Endothelial cell of umbilical vein (primary cell): ENCODE results near the gene ASS1. TPM values are rescaled to one million over a fixed set of nuclear protein-coding genes. Genes with fewer than 3 reads are reported as not detected.

Experiments
- BruUV-seq: library from RNA; stranded (reverse); fragments of 400-500 nt; replicated peaks from 2 replicates; lab custom pipeline; 2021; lab: Mats Ljungman, UMichigan
- CTCF ChIA-PET: fragments of 300-600, 350-600 bp; sonication (Branson Sonifier 250); formaldehyde crosslinking; loops from one replicate; lab custom pipeline; 2021; ENCODE audit warnings: antibody characterized with exemption, inconsistent platforms; lab: Charles Lee
- POLR2A ChIA-PET: fragments of 300-600, 350-600 bp; sonication (Branson Sonifier 250); formaldehyde crosslinking; loops from one replicate; lab custom pipeline; 2021; ENCODE audit warnings: antibody characterized with exemption, inconsistent platforms; lab: Charles Lee
- DNase-seq: peaks from one replicate; pipeline ENCODE4 v3.0.0-alpha.2; 2011; ENCODE audit warnings: low read depth, low spot score
- FAIRE-seq: peaks from 2 replicates; lab custom pipeline; 2011; peaks lifted over from hg19 to GRCh38; lab: Jason Lieb, UNC
- H2AFZ ChIP-seq: 2 replicates; pipeline ENCODE4 v1.6.0; 2012; ENCODE audit warnings: low read depth, low read length, control low read depth, inconsistent platforms
- H3K27ac ChIP-seq: 2 replicates; pipeline ENCODE4 v1.5.1; 2011; ENCODE audit warnings: low read depth, mild to moderate bottlenecking, control low read depth, low read length, moderate library complexity; ENCODE audit not compliant: insufficient read depth
- H3K27me3 ChIP-seq, 2 experiments: 2 replicates each; pipeline versions ENCODE4 v1.6.0 to v1.6.1; 2011; ENCODE audit warnings: low read length in 2 of 2, mixed read lengths in 1 of 2; ENCODE audit not compliant: control insufficient read depth in 2 of 2, insufficient read depth in 2 of 2
- H3K36me3 ChIP-seq, 2 experiments: 2 replicates in 1 of 2; 3 replicates in 1 of 2; pipeline ENCODE4 v1.5.1; 2011; ENCODE audit warnings: low read length in 2 of 2, mild to moderate bottlenecking in 1 of 2, moderate library complexity in 1 of 2; ENCODE audit not compliant: control insufficient read depth in 2 of 2, insufficient read depth in 2 of 2; ENCODE audit errors: extremely low read depth in 1 of 2
- H3K4me1 ChIP-seq: 3 replicates; pipeline ENCODE4 v1.5.1; 2011; ENCODE audit warnings: mild to moderate bottlenecking, low read length; ENCODE audit not compliant: control insufficient read depth, insufficient read depth; ENCODE audit errors: extremely low read depth
- H3K4me2 ChIP-seq: 2 replicates; pipeline ENCODE4 v1.6.1; 2011; ENCODE audit warnings: low read length, control low read depth, mixed read lengths; ENCODE audit not compliant: insufficient read depth
- H3K4me3 ChIP-seq, 3 experiments: fragments of 200-600 bp in 1 of 3; sonication (generic), shearing (Covaris generic) in 1 of 3; replicated peaks in 1 of 3; 2 replicates each; pipeline ENCODE4 v1.5.1; 2011 to 2016; ENCODE audit warnings: control low read depth in 3 of 3, low read length in 3 of 3, mild to moderate bottlenecking in 2 of 3, inconsistent platforms in 1 of 3, low read depth in 1 of 3, moderate library complexity in 1 of 3; ENCODE audit not compliant: insufficient read depth in 1 of 3
- H3K79me2 ChIP-seq: 2 replicates; pipeline ENCODE4 v1.6.0; 2012; ENCODE audit warnings: low read length, inconsistent platforms; ENCODE audit not compliant: control insufficient read depth, insufficient read depth
- H3K9ac ChIP-seq: replicated peaks from 2 replicates; pipeline ENCODE3; 2011; ENCODE audit warnings: low read length, control low read depth; ENCODE audit not compliant: insufficient read depth; ENCODE audit errors: extremely low read depth
- H3K9me1 ChIP-seq: replicated peaks from 3 replicates; pipeline ENCODE4 v1.6.0; 2011; ENCODE audit warnings: mild to moderate bottlenecking, low read length; ENCODE audit not compliant: control insufficient read depth, insufficient read depth; ENCODE audit errors: extremely low read depth
- H3K9me3 ChIP-seq: replicated peaks from 2 replicates; pipeline ENCODE4 v1.5.1; 2012; ENCODE audit warnings: low read length, inconsistent platforms; ENCODE audit not compliant: control insufficient read depth, insufficient read depth
- H4K20me1 ChIP-seq: replicated peaks from 2 replicates; pipeline ENCODE3; 2011; ENCODE audit warnings: mild to moderate bottlenecking, low read length; ENCODE audit not compliant: control insufficient read depth, insufficient read depth; ENCODE audit errors: extremely low read depth
- CTCF ChIP-seq, 2 donors: IDR thresholded peaks; 1 replicate in 1 of 2; 2 replicates in 1 of 2; pipeline ENCODE4 v1.5.1; 2011; ENCODE audit warnings: low read length in 2 of 2, mild to moderate bottlenecking in 2 of 2, moderate library complexity in 2 of 2, control low read depth in 1 of 2, inconsistent platforms in 1 of 2, low read depth in 1 of 2; ENCODE audit not compliant: insufficient read depth in 1 of 2; ENCODE audit errors: extremely low read depth in 1 of 2
- EZH2 ChIP-seq: IDR thresholded peaks from 2 replicates; pipeline ENCODE4 v1.6.1; 2012; ENCODE audit warnings: borderline replicate concordance, low read depth, mild to moderate bottlenecking, moderate library complexity, low read length, inconsistent platforms; ENCODE audit not compliant: severe bottlenecking
- FOS ChIP-seq: IDR thresholded peaks from 2 replicates; pipeline ENCODE4 v1.6.1; 2011; ENCODE audit warnings: mild to moderate bottlenecking, low read length, moderate library complexity, borderline replicate concordance; ENCODE audit not compliant: insufficient read depth
- GATA2 ChIP-seq: IDR thresholded peaks from 2 replicates; pipeline ENCODE4 v1.7.0; 2011; ENCODE audit warnings: low read depth, mild to moderate bottlenecking, moderate library complexity, mixed read lengths, low read length; ENCODE audit not compliant: insufficient read length, insufficient read depth
- JUN ChIP-seq: IDR thresholded peaks from 2 replicates; pipeline ENCODE4 v1.6.1; 2011; ENCODE audit warnings: borderline replicate concordance, low read depth; ENCODE audit not compliant: insufficient read length, insufficient read depth
- MYC ChIP-seq: IDR thresholded peaks from one replicate; pipeline ENCODE4 v1.6.1; 2011; ENCODE audit warnings: mild to moderate bottlenecking, low read depth, low read length
- POLR2A ChIP-seq: IDR thresholded peaks from 2 replicates; pipeline ENCODE4 v1.6.1; 2012; ENCODE audit warnings: low read depth, mild to moderate bottlenecking, control low read depth, low read length
- POLR2AphosphoS5 ChIP-seq: IDR thresholded peaks from 2 replicates; pipeline ENCODE4 v1.6.1; 2012; ENCODE audit warnings: low read depth, mild to moderate bottlenecking, control low read depth, low read length, moderate library complexity; ENCODE audit not compliant: insufficient read depth
- dilution Hi-C: fragments of 300-500 bp; cut with MboI; formaldehyde crosslinking; loops from one replicate; pipeline ENCODE4 v1.15.0; 2019; ENCODE audit warnings: low sequenced_read_pairs; ENCODE audit not compliant: extremely low pct_ligation_motif_present
- intact Hi-C: fragments of 100-400 bp; cut with micrococcal nuclease; formaldehyde crosslinking; loops from one replicate; pipeline ENCODE4 v1.10.0; 2022
- polyA plus RNA-seq, 4 experiments: library from polyadenylated mRNA; depleted of rRNA in 3 of 4; stranded (reverse) in 3 of 4; unstranded in 1 of 4; fragments of >200 nt; gene quantifications; 2 replicates each; pipeline versions ENCODE4 v1.2.1 to v1.2.3, GENCODE V29; 2011 to 2012; ENCODE audit warnings: missing spikeins in 1 of 4
- total RNA-seq: library from RNA; stranded (reverse); gene quantifications from 2 replicates; pipeline ENCODE4 v1.2.3, GENCODE V29; 2021
- TF ChIP-seq, protein P1 (sequence below): IDR thresholded peaks from 2 replicates; pipeline ENCODE4 v1.6.1; 2011; ENCODE audit not compliant: insufficient read depth, insufficient read length

The ASS1 gene
- total and polyA plus RNA-seq, 2 donors (not counting 3 experiments of a cell fraction or from before 2014, with no cell fraction given): 3.6 to 12.4 TPM

- no peak for DNase-seq
- Histone ChIP-seq H3K36me3 (no peaks in the 10 kb centered on the region), H3K9ac (no peak overlapping the region), H3K79me2 (no peaks in the 10 kb centered on the region), H4K20me1 (no peaks in the 10 kb centered on the region), H3K4me2 (no peak overlapping the region), H3K4me1 (peaks cover 4% of the 10 kb centered on the region), H3K27ac (no peak overlapping the region), H2AFZ (no peak overlapping the region), H3K9me1 (no peaks in the 10 kb centered on the region), H3K4me3 (no peak overlapping the region), H3K27me3 (peaks cover 0 to 3% of the 10 kb centered on the region in 2 experiments), H3K9me3 (no peaks in the 10 kb centered on the region)
- dilution Hi-C loops: no loop called here
- TF ChIP-seq JUN (no peak), GATA2 (no peak), MYC (no peak), CTCF (IDR thresholded peaks at IDR 0.05; ENCODE audit: extremely low read depth in 1 of 2, insufficient read depth in 1 of 2, low read depth in 1 of 2, low read length in 2 of 2) (no peak), FOS (no peak), POLR2A (no peak), POLR2AphosphoS5 (no peak), EZH2 (no peak)
- TF ChIP-seq, protein P1, sequence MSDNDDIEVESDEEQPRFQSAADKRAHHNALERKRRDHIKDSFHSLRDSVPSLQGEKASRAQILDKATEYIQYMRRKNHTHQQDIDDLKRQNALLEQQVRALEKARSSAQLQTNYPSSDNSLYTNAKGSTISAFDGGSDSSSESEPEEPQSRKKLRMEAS: no peak
- no peak for FAIRE-seq
- intact Hi-C loops: no loop called here
- CTCF ChIA-PET: interaction anchor here (0.6 kb wide), 1 partner anchor 69 kb away, joined by 3 read pairs; no protein-coding TSS in a partner anchor
- no TSS peak for BruUV-seq
- POLR2A ChIA-PET: no interaction called here
Measured at GRCh38 chr9:130432362-130432761, 12.4 kb upstream of the ASS1 start.
